DMS114 treated with DMSO at 0.1 percent for 48 hours (cell line): ENCODE measurements around the gene KRT82.

Experiments used
- DNase-seq: peaks from one replicate; lab custom pipeline; 2025; ENCODE audit not compliant: unreplicated experiment; lab: John Stamatoyannopoulos, UW

KRT82 gene

DNA sequence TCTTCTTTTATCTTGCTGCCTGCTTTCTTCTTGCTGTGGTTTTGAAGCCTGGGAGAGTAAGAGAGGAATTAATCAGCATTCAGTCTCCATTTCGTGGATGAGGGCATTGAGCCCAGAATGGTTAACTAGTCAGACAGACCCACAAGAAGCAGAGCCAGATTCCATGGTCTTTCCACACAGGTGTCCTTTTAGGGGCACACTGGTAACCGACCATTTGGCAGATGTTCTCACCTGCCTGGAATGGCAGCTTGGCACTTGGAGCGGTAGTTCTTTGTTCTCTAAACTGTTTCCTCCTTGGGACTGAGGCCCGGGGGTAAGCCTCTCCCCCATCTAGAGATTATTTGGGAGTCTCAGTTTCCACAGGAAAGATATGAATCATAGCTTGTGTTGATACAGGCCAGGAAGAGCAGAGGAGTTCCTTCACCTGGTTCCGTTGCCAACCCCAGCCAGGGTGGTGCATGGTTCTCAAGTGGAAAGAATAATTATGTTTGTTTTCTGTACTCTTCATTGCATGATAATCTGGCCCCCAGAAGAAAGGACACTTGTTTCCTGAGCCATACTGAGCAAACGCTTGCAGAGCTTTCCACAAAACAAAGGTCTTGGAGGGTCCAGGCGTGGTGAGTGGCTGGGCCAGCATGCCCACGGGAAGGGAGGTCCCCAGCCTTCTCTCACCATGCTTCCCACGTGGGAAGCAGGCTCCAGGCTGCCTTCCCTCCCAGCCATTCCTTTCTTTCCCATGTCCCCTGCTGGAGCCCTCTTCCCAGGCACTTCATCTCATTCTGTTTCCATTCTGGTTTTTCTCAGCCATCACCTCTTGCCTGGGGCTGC is 30.1 kb upstream of the KRT82 start:
- DNase-seq, result no peak

DNA sequence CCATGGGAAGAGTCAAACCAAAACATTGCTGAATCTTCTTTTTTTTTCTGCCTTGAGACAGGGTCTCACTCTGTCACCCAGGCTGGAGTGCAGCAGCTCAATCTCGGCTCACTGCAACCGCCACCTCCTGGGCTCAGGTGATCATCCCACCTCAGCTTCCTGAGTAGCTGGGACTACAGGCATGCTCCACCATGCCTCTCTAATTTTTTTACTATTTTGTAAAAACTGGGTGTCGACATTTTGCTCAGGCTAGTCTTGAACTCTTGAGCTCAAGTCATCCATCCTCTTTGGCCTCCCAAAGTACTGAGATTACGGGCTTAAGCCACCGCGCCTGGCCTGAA is 29.5 kb upstream of the KRT82 start:
- DNase-seq, result no peak

DNA sequence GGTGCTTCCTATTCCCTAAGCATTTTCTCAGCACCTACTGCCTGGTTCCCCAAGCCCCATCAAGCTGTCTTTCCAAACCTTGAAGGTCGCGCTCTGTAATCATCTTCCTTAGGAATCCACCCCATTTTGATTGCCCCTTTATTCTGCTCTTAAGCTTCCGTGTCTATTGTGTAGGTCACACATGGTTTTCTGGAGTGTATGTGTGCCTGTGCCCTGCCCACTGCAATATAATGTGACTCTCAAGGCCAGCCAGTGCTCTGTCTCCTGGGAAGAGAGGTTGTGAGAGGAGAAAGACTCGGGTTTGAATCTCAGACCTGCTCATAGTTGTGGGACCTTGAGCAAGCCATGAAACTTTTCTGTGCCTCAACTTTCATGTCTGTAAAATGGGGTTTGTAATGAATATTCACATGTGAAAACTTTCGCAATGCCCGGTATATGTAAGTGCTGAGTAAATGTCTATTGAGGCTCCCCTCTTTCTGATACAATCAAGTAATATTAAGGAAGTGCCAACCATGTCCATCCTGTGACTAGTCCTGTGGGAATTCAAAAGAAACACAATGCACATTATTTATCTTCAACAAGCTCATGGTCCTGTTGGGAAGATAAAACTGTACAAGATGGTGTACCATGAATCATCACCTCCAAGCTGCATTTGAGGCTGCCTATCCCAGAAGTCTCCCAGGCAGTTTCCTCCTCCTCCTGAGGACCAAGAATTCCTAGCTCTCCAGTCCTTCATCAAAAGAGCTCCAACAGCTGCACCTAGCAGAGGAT is 28.8 kb upstream of the KRT82 start:
- DNase-seq, result no peak

DNA sequence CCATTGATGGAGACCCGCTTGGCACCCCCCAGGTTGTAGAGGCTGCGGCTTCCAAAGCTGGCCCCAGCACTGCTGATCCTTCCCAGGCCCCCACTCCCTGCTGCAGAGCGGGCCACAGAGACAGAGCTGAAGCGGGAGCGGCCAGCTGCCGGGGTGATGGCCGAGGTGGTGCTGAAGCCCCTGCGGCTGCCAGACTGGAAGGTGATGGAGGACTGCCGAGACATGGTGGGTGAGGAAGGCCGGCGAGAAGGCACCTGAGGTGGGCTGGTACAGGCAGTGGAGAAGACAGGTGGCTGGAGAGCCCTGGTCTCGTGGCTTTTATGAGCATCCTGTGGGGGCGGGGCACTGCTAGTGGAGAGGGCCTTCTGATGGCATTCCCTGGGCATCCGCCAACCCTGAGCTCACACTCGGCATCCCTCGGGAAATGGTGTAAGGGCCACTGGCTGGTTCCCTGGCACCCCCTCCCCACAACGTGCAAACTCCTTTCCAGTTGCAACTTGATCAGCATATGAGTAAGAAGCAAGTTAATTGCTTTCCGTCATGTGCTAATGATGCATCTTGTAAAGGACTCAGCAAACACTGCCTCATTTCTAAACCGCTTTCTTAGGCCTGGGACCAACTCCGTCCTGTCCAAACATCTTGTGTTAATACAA is 28.1 kb upstream of the KRT82 start, which contains the start of gene KRT75:
KRT75 (minus strand) TSS at position 291 of the 653 bp plus-strand sequence; CDS start at position 224, 67 bp downstream.
- DNase-seq, result no peak

DNA sequence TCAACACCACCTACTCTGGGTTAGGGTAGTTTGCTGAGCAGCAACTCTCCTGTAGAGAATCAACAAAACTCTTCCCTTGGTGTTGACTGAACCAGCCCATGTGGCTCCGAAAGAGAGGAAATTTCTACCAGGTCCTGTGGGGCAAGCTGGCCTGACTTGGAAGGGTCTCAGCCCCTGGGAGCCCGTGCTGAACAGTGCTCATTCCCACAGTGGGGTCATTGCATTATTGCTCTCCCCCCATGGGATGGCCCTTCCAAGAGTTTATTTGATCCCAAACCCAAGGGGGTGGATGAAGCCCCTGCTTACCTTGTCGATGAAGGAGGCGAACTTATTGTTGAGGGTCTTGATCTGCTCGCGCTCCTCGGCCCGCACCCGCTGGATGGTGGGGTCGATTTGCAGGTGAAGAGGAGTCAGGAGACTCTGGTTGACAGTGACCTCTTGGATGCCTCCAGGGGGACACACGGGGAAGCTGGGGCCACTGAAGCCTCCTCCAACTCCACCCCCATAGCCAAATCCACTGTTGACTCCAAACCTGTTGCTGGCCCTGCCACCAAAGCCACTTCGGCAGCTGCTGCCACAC is 27.5 kb upstream of the KRT82 start:
- no peak for DNase-seq

DNA sequence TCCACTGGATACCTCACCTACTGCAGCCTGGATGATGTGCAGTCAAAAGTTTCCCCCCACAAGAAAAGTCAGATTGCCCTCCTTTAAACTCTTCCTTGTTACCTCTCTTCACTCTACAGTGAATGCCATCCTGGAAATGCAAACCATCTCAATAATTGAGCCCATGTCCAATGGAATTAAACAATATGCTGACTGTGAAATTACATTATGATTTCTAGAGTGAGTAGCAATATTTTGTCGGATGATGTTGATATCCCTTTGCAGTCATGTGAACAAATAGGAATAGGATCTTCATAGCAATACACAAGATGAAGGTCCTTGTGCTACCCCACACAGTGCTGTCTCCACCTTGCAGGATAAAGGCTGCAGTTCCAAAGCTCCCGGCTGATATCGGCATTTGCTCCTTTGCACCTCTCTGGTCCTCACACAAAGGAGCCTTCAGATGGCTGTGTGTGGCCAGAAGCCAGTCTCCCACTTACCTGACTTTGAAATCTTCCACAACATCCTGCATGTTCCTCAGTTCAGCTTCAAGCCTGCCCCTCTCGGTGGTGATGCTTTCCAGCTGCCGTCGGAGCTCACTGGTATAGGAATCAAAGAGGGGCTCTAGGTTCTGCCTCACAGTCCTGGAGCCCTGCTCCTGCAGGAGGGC is 26.5 kb upstream of the KRT82 start:
- no peak for DNase-seq

DNA sequence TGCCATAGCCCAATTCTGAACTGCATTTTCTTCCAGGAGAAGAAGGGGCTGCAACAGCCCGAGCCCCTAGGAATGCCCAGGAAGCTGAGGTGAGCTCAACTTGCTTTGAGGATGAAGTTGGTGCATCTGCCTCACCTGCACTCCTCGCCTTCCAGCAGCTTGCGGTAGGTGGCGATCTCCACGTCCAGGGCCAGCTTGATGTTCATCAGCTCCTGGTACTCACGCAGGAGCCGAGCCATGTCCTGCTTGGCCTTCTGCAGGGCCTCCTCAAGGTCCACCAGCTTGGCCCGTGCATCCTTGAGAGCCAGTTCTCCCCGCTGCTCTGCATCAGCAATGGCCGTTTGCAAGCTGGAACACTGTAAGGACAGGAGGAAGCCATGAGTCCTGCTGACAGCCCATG is 22.0 kb upstream of the KRT82 start:
- DNase-seq, result no peak

DNA sequence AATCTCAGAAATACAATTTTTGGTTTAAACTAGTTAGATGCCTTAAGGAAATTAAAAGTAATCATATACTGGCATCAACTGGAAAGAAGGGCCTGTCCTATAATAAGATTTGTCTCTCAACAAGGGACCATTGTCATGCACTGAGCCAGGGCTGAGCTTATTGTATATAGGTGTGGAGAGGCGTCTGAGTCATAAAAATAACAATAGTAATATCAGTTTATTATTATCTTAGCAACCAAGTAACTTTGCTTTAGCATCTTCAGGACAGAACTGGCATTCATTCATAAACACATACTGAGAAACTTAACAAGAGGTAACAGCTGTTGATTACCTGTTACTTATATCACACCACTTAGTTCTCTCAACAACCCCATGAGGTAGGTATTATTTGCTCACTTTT is 20.9 kb upstream of the KRT82 start:
- DNase-seq, result no peak

DNA sequence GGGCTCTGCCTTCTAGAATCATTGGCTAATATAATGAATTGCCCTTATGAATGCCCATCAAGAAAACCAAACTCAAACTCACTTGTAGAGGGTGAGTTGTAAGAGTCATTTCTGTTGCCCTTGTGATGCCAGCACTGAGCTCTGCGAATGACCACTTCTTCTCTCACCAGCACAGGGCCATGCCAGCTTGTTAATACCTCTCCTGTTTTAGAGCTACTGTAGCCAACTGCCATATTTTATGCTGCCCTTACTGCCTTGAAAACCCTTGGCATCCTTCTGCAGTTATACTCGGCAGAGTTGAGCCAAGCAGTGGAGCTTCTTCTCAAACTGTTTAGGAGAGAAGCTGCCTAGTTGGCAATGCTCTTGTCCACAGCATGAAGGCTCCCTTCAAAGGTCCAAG is 19.9 kb upstream of the KRT82 start:
- DNase-seq, result no peak

DNA sequence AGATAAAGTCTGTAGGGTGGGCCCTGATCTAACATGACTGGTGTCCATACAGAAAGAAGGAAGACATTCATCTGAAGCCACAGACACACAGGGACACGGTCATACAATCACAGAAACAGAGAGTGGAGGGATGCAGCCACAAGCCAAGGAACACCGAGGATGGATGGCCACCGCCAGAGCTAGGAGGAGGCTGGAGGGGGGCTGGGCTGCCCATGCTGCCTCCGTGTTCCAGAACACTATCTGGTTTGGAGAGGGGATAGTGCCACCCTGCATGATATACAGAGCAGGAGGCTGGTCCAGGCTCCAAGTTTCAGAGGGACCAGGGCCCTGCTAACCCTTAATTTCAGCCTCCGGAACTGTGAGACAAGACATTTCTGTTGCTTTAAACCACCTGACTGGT is 19.3 kb upstream of the KRT82 start:
- DNase-seq, result no peak

DNA sequence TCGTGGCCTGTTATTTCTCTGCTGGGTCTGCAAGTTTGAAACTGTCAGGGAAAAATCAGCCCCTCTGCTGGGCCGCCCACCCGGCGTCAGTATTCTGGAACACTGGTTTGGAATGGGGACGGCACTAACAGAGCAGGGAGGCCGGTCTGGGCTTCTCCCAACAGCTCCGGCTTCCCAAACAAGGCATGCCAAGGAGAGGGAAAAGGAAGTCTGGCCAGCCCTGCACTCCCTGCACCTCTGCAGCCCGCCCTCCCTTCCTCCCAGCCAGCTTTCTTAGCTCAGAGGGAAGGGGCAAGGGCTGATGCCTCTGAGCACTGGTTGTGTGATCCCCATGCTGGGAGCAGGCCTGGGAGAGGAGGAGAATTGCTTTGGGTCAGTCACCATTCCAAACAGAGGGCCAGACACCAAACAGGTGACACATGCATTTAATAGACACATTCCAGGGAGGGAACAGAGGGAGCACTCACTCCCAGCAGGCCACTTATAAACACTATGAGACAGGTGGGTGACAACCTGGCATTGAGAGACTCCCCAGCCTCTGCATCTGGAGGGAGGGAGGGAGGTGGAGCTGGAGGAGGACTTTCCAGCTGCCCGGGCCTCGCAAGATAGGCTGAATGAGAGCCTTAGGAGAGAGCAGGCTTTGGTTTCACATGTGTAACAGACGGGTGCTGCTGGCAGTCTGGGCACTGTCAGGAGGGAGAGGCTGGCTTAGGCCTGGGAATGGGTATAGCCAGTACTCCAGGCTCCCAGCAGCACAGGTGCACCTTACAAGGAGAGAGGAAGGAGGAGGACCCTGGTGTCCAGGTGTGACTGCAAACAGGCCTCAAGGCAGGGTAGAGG is 17.7 kb upstream of the KRT82 start:
- no peak for DNase-seq

DNA sequence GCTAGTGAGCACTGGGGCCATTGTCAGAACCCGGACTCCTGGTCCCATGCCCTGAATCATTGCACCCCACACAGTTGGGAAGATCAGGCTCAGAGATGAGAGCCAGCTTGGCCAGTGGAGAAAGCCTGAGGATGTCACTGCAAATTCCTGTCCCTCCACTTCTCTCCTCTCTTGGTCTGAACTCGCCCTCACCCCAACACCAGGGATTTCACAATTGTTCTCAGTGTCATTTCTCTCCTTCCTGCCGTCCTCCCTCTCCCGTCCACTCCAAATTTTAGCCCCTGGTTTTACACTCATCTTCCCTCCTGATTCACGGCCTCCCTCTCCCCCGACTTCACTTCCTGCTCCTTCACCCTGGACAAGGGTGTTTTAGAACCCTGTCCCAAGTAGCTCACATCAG is 16.9 kb upstream of the KRT82 start:
- DNase-seq, result no peak

DNA sequence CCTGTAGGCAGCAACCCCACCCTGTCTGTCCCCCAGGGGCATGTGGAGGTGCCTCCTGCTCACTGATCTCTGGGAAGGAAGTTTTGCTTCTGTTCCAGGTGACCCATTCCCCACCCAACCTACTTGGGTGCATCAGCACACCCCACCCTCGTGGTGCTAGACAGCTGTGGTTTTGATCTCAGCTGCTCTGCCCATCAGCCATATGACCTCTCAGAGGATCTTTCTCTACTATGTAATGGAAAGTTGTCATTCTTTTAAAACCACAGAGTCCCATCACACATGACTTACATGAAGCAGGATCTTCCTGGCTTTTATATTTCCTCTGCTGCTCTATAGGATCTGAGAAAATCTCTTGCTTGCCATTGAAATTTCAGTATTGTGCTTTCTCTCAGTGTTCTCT is 13.5 kb upstream of the KRT82 start:
- no peak for DNase-seq

DNA sequence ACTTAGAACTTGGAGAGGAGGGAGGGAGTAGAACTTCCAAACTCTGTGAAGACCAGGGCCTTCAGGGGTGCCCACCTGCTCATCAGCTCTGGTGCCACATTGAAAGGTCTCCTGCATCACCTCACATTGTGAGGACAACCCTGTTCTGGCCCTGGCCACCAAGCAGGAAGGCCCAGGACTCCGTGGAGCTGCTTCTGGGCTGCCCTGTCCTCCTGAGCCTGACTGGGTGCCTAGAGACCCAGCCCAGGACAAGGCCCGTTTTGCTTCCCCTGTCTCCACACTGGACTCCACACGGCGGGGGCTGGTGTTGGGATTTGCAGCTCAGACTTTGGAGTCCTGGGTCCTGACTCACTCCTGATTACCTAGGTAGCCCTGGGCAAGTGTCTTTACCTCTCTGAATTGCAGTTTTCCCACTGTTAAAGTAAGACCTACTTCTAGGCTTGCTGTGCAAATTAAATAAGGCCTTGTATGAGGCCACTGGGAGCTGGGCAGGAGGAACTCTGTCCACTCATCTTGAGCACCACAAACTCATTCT is 12.5 kb upstream of the KRT82 start:
- no peak for DNase-seq

DNA sequence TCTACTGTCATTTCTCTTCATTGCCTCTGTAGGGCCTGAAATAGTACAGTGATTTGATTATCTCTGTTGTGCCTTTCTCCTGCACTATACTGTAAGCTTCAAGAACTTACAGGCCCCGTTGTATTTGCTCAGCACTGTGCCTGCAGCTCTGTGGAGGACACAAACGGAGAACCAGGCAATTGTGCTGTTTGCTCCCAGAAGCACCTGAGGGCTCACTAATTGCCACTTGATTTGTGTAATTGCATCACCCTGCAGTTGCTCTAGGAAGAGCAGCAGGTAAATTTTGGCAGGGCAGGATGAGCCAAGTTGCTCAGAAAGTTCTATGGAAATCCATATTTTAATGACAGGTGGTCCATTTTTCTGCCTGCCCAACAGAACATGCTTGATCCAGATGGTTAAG is 11.6 kb upstream of the KRT82 start:
- no peak for DNase-seq

DNA sequence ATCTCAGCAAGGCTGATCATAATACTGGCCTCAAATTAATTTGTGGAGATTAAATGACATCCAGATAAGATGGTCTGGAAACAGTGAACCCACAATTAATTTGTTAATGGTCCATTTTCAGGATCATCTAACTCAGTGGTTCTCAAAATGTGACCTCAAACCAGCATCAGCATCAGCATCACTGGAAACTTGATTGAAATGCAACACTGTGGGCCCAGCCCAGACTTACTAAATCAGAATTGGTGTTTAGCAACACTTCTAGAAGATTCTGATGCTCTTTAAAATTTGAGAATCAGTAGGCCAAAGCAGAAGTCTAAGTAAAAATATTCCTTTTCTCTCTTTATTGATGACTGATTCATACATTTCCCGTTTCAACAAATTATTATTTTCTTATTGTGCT is 10.7 kb upstream of the KRT82 start:
- no peak for DNase-seq

DNA sequence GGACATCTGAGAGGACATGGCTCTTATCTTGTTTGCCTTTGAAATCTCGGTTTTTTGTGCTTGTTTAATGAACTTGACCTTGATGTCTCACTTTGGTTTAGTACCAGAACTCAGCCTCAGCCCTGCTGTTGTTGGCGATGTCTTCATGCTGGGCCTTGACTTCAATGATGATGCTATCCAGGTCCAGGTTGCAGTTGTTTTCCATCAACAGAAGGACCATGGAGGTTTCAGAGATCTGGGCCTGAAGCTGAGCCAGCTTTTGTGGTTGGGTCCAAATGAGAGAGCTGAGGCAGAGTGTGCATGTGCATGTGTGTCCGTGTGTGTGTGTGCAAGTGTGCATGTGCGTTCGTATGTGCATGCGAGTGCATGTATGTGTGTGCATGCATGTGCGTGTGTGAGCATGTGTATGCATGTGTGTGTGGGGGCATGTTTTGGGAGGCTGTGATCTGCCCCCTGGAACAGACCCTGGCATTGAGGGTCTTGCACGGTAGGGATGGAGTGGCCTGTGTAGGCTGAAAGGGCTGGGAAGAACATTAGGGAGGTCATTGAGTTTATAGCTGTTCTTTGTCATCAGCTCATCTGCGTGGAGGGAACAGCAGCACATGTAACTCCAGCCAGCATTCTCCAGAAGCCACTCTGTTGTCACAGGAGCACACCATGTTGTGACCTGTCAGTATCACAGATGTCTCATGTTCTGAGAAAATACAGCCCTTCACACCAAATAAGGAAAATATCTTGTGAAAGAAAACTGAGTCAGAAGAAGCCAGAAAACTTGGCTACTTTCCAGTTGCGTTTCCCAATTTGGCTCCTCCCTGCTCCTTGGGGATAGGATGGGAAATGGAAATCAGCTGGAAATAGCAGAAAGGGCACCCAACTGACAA is 10.0 kb upstream of the KRT82 start:
- no peak for DNase-seq

DNA sequence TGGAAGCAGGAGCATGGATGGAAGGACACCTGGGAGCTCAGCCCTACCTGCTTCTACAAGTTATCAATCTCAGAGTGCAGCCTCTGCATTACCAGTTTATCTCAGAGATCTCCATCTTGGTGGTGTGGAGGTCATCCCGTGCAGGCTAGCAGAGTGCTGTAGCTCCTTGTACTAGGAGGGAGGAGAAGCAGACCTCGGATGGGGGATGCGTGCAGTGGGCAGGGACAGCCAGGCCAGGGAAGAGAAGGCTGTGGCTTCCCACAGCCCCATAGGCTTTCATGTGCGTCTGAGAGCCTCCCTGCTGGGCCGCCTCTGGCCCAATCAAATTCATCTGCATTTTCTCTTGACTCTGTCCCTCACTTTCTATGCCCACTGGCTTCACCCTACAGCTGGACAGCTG is 8.8 kb upstream of the KRT82 start:
- DNase-seq, result no peak

DNA sequence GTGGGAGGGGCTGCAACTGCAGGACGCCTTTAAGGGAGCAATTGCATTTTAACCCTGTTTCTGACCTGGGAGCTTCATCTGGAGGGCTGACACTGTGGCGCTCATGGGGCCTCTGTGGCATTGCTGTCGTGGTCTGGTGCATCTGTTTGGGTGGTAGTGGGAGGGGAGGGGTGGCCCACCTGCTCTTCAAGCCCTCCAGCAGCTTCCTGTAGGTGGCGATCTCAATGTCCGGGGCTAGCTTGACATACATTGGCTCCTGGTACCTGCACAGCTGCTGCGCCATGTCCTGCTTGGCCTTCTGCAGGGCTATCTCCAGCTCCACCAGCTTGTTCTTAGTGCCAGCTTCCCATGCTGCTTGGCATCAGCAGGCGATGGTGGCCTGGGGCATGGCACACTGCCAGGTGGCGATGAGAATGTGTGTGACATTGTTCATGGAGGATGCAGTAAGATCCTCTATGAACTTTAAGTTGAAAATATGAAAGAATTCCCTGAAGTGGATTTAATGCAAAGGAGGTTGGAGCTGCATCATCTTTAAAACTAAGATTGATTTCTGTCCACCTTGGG is 7.7 kb upstream of the KRT82 start:
- DNase-seq, result no peak
